Measurements from ENCODE around the gene STAB1.

- TF ChIP-seq CTCF (IDR thresholded peaks at IDR 0.05) (no peak), POLR2A (IDR thresholded peaks at IDR 0.05) (no peak)
Observed at GRCh38 chr3:52527039-52527731, 32.0 kb downstream of the STAB1 start.
